Testis (tissue), 3 donors: Measurements from ENCODE around the gene ACSS1. TPM values are rescaled to one million over a fixed set of nuclear protein-coding genes. Genes with fewer than 3 reads are reported as not detected.

Source experiments
- DNase-seq: peaks from one replicate; pipeline ENCODE4 v3.0.0-alpha.2; 2019
- H3K27ac ChIP-seq, 2 donors: fragments of 200-600 bp; sonication (generic); one replicate each; pipeline ENCODE4 v1.5.1; 2019
- H3K27me3 ChIP-seq: fragments of 200-600 bp; sonication (generic); one replicate; pipeline ENCODE4 v1.5.1; 2019
- H3K36me3 ChIP-seq: fragments of 200-600 bp; sonication (generic); one replicate; pipeline ENCODE4 v1.5.1; 2017; ENCODE audit warnings: low read depth; ENCODE audit errors: missing control alignments
- H3K4me1 ChIP-seq: fragments of 200-600 bp; sonication (generic); one replicate; pipeline ENCODE4 v1.5.1; 2019
- H3K4me3 ChIP-seq, 2 donors: fragments of 200-600 bp; sonication (generic); one replicate each; pipeline ENCODE4 v1.5.1; 2017 to 2019
- H3K9me3 ChIP-seq: fragments of 200-600 bp; sonication (generic); one replicate; pipeline ENCODE4 v1.5.1; 2017
- POLR2A ChIP-seq: fragments of 450-650 bp; IDR thresholded peaks from one replicate; pipeline ENCODE4 v1.6.1; 2017; ENCODE audit warnings: antibody characterized with exemption, mild to moderate bottlenecking, moderate library complexity
- WGBS, 2 donors: methylation state at CpG; one replicate each; pipeline ENCODE4 v1.1.5; 2018; 5-methylcytosine and 5-hydroxymethylcytosine counted together
- intact Hi-C: fragments of 100-400 bp; cut with DNase I; formaldehyde crosslinking; loops from one replicate; pipeline ENCODE4 v1.15.1; 2023; ENCODE audit warnings: low total_unique reads
- polyA plus RNA-seq: library from polyadenylated mRNA; stranded (reverse); fragments of 350-450 nt; fragmentation: Illumina TruSeq; extraction: RNeasy Lipid Tissue Mini Kit (QIAGEN cat#74804); gene quantifications from one replicate; pipeline ENCODE4 v1.2.3, GENCODE V29; 2014; ENCODE audit warnings: low read depth, low replicate concordance; ENCODE audit not compliant: insufficient read depth
- total RNA-seq, 2 donors: library from RNA; depleted of rRNA; stranded (reverse); fragments of >200 nt; gene quantifications; one replicate each; pipeline ENCODE4 v1.2.3, GENCODE V29; 2016
- TF ChIP-seq, protein P1 (sequence below), 3 experiments: fragments of 450-650 bp in 2 of 3; fragments of 200-600 bp in 1 of 3; sonication (generic) in 1 of 3; IDR thresholded peaks; one replicate each; pipeline ENCODE4 v1.5.1; 2016 to 2019; ENCODE audit warnings: antibody characterized with exemption in 3 of 3, mild to moderate bottlenecking in 2 of 3, moderate library complexity in 1 of 3

ACSS1 gene
- total and polyA plus RNA-seq, 3 donors from 2014 or later: 61.5 to 184 (median 162) TPM

DNA sequence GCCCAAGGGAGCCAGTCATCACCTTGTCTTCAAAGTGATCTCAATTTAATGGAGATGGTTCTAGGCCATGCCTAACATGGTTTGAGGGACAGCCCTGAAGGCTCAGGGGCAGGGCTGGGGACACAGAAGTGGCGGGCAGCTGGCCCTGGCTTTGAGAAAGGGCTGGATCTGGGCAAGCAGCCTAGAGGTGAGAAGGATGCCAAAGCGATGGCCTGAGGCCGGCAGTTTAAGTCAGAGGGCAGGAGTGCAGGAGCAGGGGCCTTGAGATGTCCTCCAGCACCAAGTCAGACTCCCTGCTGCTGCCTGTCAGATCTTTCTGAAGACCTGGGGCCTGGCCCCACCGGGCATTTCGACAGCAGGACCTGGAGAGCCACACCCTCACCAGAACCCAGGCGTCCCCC lies 37.0 kb downstream of the ACSS1 start:
- Histone ChIP-seq H3K4me3 (no peak overlapping the region), H3K36me3 (no peaks in the 10 kb centered on the region), H3K4me1 (peaks cover 22% of the 10 kb centered on the region), H3K27me3 (no peaks in the 10 kb centered on the region), H3K9me3 (no peaks in the 10 kb centered on the region), H3K27ac (no peak overlapping the region)
- TF ChIP-seq POLR2A: no peak
- TF ChIP-seq, protein P1, sequence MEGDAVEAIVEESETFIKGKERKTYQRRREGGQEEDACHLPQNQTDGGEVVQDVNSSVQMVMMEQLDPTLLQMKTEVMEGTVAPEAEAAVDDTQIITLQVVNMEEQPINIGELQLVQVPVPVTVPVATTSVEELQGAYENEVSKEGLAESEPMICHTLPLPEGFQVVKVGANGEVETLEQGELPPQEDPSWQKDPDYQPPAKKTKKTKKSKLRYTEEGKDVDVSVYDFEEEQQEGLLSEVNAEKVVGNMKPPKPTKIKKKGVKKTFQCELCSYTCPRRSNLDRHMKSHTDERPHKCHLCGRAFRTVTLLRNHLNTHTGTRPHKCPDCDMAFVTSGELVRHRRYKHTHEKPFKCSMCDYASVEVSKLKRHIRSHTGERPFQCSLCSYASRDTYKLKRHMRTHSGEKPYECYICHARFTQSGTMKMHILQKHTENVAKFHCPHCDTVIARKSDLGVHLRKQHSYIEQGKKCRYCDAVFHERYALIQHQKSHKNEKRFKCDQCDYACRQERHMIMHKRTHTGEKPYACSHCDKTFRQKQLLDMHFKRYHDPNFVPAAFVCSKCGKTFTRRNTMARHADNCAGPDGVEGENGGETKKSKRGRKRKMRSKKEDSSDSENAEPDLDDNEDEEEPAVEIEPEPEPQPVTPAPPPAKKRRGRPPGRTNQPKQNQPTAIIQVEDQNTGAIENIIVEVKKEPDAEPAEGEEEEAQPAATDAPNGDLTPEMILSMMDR (IDR thresholded peaks at IDR 0.05): no peak
- intact Hi-C loops: no loop called here
- no peak for DNase-seq
- WGBS, 2 donors: 78 to 83% methylated on average over 5 to 6 of the region's 6 CpGs

DNA sequence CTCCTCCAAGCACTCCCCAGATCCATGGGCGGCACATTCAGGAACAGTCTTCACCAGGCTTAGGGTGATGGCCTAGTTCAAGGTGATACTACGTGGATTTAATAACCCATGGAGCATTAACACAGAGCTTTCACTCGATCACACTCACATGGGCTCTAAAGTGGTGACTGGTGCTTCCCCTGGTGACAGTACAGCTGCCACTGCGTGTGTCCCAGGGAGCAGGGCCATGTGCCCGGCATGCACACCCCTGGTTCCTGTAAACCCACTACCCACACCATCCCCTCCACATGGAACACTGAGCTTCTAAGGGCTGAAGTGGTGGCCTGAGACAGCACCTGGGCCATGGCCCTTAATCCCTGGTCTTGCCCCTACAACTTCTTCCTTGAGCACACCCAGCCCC lies 37.6 kb downstream of the ACSS1 start:
- Histone ChIP-seq H3K4me3 (no peak overlapping the region), H3K27me3 (no peaks in the 10 kb centered on the region), H3K36me3 (no peaks in the 10 kb centered on the region), H3K4me1 (peaks cover 16% of the 10 kb centered on the region), H3K9me3 (no peaks in the 10 kb centered on the region), H3K27ac (no peak overlapping the region)
- no peak for DNase-seq
- TF ChIP-seq POLR2A: no peak
- TF ChIP-seq, protein P1 (IDR thresholded peaks at IDR 0.05): no peak
- intact Hi-C loops: no loop called here
- 89 to 90% methylated on average over 2 to 5 of the region's 5 CpGs for WGBS, 2 donors

DNA sequence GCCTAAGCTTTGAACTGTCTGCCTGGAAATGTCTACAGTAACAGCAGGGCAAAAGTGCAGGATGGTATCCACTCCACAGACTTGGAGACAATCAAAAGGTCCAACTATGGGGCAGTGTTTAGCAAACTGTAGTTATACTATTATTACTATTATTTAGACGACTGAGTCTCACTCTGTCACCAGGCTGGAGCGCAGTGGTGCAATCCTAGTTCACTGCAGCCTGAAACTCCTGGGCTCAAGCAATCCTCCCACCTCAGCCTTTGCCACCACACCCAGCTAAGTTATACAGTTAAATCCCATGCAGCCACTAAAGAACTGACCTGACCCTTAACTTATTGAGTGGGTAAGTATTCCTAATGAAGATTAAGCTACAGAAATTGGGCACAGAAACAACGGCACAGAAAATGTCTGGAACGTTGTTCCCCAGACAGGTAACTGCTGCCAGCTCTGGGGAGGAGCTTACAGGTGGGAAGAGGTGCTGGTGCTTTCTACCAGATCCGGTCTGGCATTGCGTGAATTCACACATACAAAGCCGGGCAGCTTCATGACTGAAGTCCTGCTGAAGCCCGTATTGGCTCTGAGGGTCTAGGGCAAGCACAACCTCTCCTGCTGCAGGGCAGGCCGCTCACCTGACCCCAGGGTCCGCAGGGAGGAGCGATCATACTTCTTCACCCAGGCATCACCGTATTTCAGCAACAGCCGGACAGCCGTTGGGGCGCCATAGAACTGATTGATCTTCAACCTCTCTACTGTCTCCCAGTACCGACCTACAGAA lies 38.4 kb downstream of the ACSS1 start:
- H3K27ac ChIP-seq: no peak overlapping the region
- intact Hi-C loops: no loop called here
- H3K4me3 ChIP-seq: no peak overlapping the region
- WGBS, 2 donors: 88 to 93% methylated on average over 16 of the region's 16 CpGs
- H3K36me3 ChIP-seq: no peaks in the 10 kb centered on the region
- no peak for DNase-seq
- peaks cover 12% of the 10 kb centered on the region for H3K4me1 ChIP-seq
- TF ChIP-seq, protein P1 (IDR thresholded peaks at IDR 0.05): no peak
- no peak for TF ChIP-seq POLR2A
- no peaks in the 10 kb centered on the region for H3K9me3 ChIP-seq
- H3K27me3 ChIP-seq: no peaks in the 10 kb centered on the region

DNA sequence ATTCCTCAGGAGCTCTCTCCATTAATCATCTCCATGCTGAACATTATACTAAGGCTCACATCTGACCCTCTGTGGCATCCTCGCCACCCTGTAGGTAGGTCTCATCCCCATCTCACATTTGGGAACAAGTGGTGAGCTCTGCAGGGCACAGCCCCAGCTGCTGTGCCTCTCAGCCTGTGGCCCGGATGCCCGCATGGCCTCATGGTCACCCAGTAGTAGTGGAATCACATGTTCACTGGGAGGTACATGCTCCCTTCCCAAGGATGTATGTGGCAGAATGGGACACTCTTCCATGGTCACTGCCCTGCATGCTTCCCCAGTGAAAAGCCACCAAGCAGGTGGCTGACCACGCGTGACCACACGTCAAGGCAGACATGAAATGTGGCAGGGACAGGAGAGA lies 39.1 kb downstream of the ACSS1 start:
- Histone ChIP-seq H3K4me1 (peaks cover 12% of the 10 kb centered on the region), H3K4me3 (no peak overlapping the region), H3K27me3 (no peaks in the 10 kb centered on the region), H3K9me3 (no peaks in the 10 kb centered on the region), H3K27ac (no peak overlapping the region), H3K36me3 (no peaks in the 10 kb centered on the region)
- no peak for DNase-seq
- TF ChIP-seq, protein P1 (IDR thresholded peaks at IDR 0.05): no peak
- no peak for TF ChIP-seq POLR2A
- 84 to 85% methylated on average over 4 to 6 of the region's 6 CpGs for WGBS, 2 donors
- intact Hi-C loops: no loop called here

DNA sequence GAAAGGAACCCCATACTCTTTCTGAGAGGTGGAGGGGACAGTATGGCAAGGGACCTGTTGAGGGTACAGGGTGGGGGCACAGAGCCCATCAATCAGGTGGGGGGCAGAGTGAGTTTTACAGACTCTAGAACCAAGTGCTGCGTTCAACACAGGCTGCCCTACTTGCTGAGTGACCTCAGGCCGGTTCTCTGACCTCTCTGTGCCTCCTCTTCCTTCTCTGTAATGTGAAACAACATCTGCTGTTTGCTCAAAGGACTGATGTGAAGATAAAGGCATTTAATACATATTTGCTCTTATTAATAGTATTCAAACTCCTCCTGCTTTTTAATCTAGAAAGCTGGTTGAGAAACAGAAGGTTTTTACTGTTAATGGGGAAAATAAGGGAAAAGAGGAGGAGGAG lies 39.5 kb downstream of the ACSS1 start:
- no peak for DNase-seq
- intact Hi-C loops: no loop called here
- no peaks in the 10 kb centered on the region for H3K9me3 ChIP-seq
- H3K27ac ChIP-seq: no peak overlapping the region
- H3K36me3 ChIP-seq: no peaks in the 10 kb centered on the region
- WGBS, 2 donors: 75 to 90% methylated on average over 2 of the region's 2 CpGs
- no peak for TF ChIP-seq POLR2A
- TF ChIP-seq, protein P1 (IDR thresholded peaks at IDR 0.05): no peak
- no peaks in the 10 kb centered on the region for H3K27me3 ChIP-seq
- H3K4me1 ChIP-seq: peaks cover 12% of the 10 kb centered on the region
- H3K4me3 ChIP-seq: no peak overlapping the region
